Measurements from ENCODE around the gene MAGI3.
"Not testable (repeated sequence)": the region's sequence is repeated elsewhere in the genome, so short reads cannot be mapped to it uniquely, and the experiment has no call there.

Gene MAGI3

GRCh38 chr1:113401067-113401466, 10.8 kb downstream of the MAGI3 start:
- DNase-seq, result no peak

GRCh38 chr1:113401728-113402127, 11.4 kb downstream of the MAGI3 start:
- DNase-seq, result no peak

DNA sequence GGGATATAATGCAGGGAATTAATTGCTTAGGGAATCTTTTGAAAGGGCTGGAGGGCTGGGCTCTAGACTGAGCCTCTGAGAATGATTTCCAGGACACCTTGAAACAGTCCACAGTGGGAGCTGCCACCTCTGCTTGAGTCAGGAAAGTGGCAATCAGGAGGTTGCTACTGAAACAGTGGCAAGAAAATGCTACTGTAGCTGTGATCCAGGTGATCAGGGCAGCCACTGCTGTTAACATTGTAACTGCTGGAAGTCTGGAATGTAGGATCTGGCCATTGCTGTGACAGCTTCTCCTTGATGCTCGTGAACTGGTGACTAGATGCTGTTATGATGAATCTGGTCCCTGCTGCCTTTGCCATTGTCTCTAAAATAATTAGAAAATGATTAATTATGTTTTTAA, 12.8 kb downstream of the MAGI3 start:
- no peak for DNase-seq

DNA sequence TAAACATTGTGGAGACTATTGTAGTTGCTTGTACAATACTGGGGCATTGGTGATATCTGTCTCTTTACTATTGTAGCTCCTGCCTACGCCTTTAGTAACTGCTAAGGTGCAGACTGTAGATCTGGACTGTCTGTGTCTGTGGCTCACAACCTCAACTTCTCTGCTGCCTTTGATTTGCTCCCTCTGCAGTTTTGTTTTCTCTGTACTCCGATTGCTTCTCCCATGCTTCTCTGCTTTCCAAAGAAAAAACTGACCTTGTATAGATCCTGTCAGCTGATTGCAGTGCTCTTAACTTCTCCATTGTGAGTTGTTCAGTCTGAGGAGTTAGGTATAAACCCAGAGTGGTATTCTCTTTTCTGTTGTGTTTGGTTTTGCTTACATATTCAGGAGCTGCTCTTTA, 15.3 kb downstream of the MAGI3 start:
- no peak for DNase-seq

DNA sequence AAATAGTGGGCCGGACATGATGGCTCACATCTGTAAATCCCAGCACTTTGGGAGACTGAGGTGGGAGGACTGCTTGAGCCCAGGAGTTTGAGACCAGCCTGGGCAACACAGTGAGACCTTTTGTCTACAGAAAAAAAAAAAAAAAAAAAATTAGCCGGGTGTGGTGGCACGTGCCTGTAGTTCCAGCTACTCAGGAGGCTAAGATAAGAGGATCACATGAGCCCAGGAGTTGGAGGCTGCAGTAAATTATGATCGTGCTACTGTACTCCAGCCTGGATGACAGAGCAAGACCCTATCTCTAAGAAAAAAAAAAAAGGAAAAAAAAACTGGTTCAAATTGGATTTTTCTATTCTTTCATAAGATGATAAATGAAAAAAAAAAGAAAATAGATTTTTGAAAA, 15.8 kb downstream of the MAGI3 start:
- not testable (repeated sequence) for DNase-seq

DNA sequence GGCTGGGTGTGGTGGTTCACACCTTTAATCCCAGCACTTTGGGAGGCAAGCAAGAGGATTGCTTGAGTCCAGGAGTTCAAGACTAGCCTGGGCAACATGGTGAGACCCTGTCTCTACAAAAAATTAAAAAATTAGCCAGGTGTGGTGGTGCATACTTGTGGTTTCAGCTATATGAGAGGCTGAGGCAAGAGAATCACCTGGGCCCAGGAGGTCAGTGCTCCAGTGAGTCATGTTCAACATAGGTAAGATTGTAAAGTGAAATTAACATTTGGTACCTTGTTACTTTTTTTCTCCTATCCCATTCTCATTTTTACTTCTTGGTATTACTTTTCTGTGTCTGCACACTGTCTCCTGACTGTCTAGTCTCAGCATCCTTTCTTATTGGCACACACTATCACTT, 19.0 kb downstream of the MAGI3 start:
- DNase-seq, result no peak

DNA sequence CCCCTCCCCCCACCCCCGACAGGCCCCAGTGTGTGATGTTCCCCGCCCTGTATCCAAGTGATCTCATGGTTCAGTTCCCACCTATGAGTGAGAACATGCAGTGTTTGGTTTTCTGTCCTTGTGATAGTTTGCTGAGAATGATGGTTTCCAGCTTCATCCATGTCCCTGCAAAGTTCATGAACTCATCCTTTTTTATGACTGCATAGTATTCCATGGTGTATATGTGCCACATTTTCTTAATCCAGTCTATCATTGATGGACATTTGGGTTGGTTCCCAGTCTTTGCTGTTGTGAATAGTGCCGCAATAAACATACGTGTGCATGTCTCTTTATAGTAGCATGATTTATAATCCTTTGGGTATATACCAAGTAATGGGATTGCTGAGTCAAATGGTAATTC, 21.7 kb downstream of the MAGI3 start:
- DNase-seq, result not testable (repeated sequence)

DNA sequence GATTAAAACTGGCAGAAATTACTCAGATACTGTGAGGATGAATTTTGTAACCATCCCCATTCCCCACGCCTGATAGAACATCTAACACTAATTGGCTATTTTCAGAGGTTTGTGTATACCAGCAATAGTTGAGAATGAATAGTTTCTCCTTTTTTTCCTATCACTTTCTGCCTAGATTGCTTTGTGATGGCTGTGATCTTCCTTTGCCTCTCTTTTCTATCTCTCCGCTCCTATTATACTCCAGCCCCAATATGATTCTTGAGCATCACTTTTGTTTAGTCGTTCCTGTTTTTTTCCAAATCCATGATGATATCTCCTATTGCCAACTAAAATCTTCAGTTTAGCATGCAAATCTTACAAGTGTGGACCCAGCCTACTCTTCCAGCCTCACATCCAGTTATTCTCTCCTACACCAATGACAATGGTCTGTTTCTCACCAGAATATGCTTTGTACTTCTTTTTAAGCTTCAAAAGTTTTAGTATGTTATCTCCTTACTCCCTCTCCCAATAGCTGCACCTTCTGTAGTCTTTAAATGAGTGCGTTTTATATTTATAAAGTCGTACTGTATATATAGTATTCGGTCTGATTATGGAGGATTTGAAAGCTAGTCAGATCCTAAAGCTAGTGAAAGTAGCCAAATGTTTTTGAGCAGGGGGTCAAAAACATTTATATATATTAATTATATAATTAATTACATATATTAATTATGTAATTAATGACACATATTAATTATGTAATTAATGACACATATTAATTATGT, 25.2 kb downstream of the MAGI3 start:
- no peak for DNase-seq

- not testable (repeated sequence) for DNase-seq
Observed at GRCh38 chr1:113416071-113416470, 25.8 kb downstream of the MAGI3 start.

DNA sequence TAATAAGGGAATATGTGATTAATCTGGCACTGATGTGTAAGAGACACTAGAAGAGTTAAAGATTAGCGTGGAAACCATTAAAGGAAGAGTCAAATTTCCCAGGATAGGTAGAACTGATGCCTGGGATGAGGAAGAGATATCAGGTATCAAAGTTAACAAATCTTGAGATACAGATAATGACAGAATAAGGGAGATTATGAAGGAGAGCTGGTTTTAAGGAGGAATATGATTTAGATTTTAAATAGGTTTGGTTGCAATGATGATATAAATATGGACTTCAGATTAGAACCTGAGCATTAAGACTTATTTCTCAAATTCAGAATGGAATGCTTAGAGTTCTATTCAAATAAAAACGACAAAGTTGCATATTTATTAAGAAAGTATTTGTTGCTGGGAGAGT, 26.2 kb downstream of the MAGI3 start:
- DNase-seq, result no peak

DNA sequence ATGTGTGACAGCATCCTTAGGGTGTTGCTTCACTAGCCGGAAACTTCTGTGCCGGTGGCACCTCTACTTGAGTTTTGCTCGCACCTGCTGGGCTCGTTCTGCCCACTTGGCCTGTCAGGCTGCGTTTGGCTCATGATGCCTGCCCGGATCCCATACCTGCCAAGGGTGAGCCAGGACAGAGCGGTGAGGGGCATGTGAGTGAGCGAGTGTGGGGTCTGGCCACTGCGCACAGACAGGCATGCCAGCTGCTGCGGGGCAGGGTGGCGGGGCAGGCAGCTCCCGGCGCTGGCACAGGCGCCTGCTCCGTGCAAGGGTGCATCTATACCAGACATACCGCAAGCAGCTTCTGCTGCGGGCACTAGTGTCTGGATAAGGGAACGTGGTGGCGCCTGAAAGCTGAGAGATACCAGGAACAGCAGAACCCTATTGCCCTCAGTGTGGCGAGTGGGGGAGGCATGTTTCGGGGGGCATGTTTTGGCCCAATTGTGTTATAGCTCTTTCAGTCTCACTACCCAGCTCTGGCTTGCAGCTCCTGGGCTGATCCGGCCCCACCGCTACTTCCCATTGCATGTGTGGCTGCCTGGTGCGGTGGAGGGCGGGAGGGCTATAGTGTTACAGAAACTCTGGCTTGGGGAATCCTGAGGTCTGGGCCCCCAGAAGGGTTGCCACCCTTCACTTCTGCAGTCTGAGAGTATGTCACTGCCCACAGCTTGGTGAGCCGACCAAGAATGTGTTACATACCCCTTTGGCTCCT, 32.2 kb downstream of the MAGI3 start:
- no peak for DNase-seq

DNA sequence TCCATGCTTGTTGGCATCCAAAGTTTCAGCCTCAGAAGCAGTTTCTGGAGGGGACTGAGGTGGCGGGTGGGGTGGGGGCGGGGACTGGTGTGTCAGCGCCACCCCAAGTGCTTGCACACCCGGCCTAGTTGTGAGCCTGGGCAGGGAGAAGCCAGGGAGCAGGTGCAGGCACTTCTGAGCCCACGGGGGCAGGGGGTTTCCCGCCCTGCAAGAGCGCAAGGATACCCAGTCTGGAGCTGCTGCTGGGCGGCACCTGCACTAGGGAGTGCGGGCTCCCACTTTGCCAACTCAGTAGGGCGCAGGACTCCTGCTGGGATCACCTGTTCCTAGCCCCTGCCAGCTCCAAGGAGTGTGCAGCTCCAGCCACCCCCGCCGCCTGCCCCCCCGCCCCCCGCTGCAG, 33.5 kb downstream of the MAGI3 start:
- no peak for DNase-seq

DNA sequence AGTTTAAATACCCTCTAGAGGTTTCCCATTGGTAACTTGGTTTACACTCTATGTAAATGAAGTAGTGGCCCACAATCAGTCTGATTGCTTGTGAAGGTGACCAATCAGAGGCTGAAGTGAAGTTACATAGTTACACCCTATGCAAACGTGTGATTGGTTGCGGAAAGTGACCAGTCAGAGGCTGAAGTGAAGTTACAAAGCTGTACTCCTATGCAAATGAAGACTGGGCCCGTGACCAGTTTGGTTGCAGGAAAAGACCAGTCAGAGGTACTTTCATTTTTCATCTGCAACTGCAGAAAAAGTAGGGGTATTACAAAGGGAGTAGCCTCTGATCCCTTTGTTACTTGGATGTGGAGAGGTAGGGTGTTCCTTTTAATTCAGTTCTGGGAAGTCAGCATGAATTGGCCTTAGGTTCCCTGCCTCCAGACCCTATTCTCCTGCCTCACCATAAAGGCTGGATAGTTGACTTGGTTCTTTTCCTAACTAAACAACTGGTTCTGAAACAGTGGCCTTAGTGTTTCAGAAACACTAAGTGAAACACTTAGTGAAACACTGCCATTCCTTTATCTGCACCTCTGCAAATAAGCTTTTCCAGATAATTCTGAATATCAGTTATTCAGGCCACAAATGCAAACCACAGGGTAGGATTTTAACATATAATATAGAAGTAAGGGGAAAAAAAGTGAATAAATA, 39.3 kb downstream of the MAGI3 start:
- DNase-seq, result no peak

DNA sequence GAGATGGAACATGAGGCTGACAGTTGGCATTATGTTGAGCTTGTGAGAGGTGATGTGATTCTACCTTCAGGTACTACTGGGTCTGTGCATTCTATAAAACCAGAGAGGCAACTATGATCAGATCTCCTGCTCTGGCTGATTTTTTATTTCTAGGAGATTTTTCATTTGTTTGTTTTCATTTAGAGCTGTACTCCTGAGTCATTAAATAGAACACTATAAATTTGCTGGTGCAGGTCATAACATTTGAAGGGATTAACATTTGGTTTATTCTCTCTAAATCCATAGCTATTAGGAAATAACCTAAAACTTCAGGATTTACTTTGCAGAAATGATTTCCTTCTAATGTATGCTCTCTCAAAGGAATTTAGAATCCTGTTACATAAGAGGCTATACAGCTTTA, 42.9 kb downstream of the MAGI3 start:
- no peak for DNase-seq

GRCh38 chr1:113434081-113434873, 44.0 kb downstream of the MAGI3 start:
- DNase-seq, result no peak

GRCh38 chr1:113434874-113435175, 44.5 kb downstream of the MAGI3 start:
- DNase-seq, result no peak

DNA sequence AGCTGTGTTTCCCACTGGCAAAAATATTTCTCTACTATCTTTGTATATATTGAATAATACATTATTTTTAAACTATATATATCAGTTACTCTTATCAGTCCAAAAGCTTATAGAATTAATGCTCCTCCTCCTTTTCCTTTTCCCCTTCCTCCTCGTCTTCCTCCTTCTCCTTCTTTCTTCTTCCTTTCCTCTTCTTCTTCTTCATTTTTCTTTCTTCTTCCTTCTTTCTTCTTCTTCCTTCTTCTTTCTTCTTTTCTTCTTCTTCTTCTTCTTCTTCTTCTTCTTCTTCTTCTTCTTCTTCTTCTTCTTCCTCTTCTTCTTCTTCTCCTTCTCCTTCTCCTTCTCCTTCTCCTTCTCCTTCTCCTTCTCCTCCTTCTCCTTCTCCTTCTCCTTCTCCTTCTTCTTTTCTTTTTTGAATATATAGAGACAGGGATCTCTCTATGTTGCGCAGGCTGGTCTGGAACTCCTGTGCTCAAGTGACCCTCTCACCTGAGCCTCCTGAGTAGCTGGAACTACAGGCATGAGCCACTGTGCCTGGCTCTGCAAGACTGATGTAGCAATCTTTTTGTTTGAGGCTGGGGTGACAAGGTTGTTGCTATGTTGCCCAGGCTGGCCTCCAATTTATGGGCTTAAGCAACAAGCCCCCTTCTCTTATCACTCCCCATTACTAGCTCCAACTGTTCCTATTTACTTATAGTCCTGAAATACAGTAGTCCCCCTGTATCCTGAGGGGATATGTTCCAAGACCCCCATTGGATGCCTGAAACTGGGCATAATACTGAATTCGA, 47.4 kb downstream of the MAGI3 start:
- no peak for DNase-seq

DNA sequence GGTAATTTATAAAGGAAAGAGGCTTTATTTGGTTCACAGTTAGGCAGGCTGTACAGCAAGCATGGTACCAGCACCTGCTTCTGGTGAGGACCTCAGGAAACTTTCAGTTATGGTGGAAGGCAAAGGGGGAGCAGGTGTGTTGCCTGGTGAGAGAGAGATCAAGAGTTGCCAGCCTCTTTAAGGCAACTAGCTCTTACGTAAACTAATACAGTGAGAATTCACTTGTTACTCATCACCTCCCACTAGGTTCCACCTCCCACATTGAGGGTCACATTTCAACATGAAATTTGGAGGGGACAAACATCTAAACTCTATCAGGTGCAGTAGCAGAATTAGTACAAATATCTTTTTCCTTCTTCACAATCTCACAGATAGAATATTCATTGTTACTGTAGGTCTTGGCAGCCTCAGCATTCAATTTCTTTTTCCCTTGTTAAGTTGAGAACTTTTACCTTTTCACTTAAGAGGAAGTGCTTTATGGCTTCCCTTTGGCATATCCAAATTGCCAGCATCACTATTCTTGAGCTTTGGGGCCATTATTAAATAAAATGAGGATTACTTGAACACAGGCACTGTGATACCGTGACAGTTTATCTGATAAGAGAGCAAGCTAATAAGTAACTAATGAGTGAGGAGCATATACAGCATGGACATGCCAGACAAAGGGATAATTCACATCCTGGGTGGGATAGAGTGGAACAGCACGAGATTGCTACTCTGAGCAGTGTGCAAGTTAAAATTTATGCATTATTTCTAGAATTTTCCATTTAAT, 48.4 kb downstream of the MAGI3 start:
- DNase-seq, result no peak

DNA sequence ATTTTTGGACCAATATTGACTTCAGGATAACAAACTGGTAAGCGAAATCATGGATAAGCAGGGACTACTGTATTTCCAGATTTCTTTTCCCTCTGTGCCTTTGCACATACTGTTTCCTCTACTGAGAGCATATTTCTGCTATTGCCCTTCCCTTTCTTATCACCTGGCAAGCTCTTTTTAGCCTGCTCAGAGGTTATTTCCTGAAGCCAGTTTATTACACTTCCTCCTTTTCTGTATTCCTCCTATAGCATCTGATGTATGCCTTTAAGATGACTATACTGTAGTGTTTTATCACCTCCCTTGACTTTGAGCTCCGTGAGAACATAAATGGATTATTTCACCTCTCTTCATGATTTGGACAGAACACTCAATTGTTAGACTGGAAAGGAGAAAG, 49.0 kb downstream of the MAGI3 start:
- no peak for DNase-seq

DNA sequence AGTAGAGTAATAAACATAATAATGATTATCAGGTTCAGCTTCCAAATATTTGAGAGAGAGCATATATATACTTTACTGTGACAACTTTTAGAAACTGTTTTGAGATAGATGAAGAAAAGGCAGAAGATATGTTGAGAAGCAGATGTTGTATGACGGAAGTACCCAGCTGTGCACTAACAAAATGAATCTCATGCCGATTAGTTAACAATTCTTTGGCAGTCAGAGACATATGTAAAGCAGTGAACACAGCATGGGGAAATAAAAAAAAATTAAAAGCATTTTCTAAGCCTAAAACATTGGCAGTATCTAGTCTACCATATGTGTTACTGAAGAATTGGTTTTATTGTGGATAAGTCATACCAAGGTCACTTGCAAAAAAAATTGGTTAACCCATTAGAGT, 51.8 kb downstream of the MAGI3 start:
- no peak for DNase-seq

DNA sequence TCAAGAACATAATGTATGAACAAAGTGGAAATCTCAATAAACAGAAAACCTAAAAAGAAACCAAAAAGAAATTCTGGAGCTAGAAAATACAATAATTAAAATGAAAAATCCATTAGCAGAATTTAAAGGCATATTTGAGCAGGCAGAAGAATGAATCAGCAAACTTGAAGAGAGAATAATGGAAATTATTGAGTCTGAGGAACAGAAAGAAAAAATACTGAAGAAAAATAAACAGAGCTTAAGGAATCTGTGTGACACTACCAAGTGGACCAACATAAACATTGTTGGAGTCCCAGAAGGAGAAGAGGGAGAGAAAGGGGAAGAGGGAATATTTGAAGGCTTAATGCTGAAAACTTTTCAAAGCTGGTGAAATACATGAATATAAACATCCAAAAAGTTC, 54.5 kb downstream of the MAGI3 start:
- no peak for DNase-seq

GRCh38 chr1:113451710-113452109, 61.4 kb downstream of the MAGI3 start:
- no peak for DNase-seq
